Transverse colon (tissue), 3 donors: ENCODE data around the gene RAB6B.

Source experiments
- EP300 ChIP-seq: sonication (generic); formaldehyde crosslinking; IDR thresholded peaks from one replicate; pipeline ENCODE4 v1.6.1; 2017; ENCODE audit warnings: antibody characterized with exemption, low read depth
- POLR2A ChIP-seq: fragments of 450-650 bp; IDR thresholded peaks from one replicate; pipeline ENCODE4 v1.6.1; 2016; ENCODE audit warnings: antibody characterized with exemption, mild to moderate bottlenecking, moderate library complexity
- TF ChIP-seq, protein P1 (sequence below), 5 experiments: fragments of 200-600 bp in 3 of 5; fragments of 450-650 bp in 2 of 5; sonication (generic) in 3 of 5; IDR thresholded peaks; 1 replicate in 2 of 5; 2 replicates in 3 of 5; pipeline ENCODE4 v1.5.1; 2016 to 2017; ENCODE audit warnings: antibody characterized with exemption in 5 of 5, inconsistent platforms in 3 of 5, mild to moderate bottlenecking in 2 of 5, moderate library complexity in 1 of 5

- TF ChIP-seq POLR2A = no peak
- TF ChIP-seq, protein P1, sequence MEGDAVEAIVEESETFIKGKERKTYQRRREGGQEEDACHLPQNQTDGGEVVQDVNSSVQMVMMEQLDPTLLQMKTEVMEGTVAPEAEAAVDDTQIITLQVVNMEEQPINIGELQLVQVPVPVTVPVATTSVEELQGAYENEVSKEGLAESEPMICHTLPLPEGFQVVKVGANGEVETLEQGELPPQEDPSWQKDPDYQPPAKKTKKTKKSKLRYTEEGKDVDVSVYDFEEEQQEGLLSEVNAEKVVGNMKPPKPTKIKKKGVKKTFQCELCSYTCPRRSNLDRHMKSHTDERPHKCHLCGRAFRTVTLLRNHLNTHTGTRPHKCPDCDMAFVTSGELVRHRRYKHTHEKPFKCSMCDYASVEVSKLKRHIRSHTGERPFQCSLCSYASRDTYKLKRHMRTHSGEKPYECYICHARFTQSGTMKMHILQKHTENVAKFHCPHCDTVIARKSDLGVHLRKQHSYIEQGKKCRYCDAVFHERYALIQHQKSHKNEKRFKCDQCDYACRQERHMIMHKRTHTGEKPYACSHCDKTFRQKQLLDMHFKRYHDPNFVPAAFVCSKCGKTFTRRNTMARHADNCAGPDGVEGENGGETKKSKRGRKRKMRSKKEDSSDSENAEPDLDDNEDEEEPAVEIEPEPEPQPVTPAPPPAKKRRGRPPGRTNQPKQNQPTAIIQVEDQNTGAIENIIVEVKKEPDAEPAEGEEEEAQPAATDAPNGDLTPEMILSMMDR (IDR thresholded peaks at IDR 0.05) = no peak
- no peak for TF ChIP-seq EP300
Measured at GRCh38 chr3:133910422-133910821, 14.7 kb upstream of the RAB6B start.
